Amniotic epithelial cell (primary cell): ENCODE data around the gene ST3GAL5.

Experiments
- DNase-seq: peaks from one replicate; pipeline ENCODE4 v3.0.0-alpha.2; 2010; ENCODE audit warnings: low read depth

ST3GAL5 gene

DNA sequence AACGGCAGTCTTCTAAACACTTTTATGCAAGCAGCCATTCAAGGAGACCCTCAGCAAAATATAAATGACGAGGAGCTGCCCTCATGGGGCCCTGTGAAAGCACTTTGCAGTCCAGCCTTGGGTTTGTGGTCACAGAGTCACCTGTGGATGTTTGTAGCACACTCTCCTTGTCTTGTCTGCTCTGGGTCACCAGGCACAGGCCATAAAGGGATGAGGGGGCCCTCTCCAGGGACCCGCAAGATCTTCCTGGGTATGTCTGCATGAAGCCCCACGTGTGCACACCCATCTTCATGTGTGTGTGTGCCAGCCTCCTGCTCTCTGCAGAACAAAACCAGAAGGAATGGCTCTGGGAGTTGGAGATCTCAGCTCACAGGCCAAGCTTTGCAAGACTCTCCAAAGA lies 98.8 kb downstream of the ST3GAL5 start:
- DNase-seq, result no peak

DNA sequence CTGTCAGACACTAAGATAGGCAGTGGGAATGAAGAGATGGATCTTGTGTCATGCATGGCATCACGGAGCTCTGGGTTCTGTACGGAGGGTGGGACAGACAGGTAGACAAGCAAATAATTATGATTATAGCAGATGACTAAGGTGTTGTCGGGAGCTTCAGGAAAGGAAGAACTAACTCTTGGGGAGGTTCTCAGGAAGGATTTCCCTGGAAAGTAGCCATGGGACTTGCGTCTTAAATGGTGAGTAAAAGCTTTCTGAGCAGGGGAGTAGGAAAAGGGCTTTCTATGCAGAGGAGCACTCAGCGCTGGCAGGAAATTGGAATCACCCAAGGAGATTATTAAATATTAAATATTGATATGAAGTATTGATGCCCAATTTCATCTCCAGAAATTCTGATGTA lies 99.5 kb downstream of the ST3GAL5 start:
- DNase-seq, result no peak

DNA sequence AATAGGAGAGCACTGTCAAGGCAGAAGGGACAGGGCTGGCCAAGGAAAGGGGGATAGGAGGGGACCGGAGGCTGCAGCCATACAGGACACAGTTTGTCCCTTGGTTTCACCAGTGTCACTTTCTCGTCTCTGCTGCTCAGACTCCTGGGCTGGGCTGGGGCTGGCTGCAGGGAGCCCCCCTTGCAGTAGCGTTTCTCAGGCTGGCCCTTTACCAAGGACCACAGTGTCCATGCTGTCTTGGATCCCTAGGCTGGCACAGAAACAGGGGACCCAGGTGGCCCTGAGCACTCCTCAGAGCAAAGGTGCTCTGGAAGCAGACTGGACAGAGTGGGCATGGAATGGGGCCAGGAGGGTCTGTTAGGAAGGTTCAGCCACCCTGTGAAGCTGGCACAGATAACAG lies 100.2 kb downstream of the ST3GAL5 start:
- DNase-seq, result no peak

DNA sequence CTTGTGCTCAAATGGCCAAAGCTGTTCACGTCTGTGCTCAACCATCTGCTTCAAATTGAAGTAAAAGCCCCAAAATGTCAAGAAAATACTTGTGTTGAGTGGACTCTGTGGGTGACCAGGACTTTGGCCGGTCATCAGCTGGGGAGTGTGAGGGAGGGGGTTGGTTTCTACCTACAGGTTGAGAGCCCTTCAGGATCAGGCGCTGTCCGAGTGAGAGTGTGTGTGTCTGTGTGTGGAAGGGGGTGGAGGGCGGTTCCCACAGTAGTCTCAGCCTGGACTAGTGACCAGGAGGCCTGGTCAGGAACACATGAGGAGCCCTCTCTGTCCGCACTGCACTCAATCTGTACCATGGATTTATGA lies 100.8 kb downstream of the ST3GAL5 start:
- DNase-seq, result no peak

DNA sequence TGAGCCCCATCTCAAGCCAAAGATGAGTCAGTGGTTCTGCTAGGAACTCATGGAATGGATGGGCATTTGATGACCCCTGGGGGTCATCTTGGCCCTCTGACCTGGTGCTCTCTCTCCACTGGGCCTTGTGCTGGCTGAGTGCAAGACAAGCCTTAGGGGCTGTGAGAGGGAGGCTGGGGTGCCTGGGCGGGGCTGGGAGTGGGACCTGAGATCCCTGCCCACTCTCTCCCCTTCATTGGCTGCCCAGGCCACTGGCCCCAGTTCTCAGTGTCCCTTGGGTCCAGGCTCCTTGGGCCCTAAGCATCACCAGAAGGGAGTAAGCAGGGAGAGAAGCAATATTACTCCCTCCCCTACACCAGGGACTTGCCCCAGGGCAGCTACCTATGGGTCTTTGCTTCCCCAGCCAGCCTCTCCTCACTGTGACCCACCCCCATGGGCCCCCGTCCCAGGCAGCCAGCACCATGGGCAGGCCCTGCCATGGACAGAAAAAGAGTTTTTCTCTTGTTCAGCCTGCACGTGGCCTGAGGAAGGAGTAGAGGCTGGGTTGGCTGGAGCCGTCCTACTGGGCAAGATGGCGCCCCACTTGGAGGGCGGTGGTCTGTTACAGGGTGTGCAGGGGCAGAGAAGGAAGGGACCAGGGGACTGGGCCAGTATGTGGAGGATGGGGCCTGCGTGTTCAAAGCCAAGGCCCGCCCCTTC lies 101.4 kb downstream of the ST3GAL5 start:
- DNase-seq, result no peak
